ENCODE data around the gene EIF6.

Gene EIF6

DNA sequence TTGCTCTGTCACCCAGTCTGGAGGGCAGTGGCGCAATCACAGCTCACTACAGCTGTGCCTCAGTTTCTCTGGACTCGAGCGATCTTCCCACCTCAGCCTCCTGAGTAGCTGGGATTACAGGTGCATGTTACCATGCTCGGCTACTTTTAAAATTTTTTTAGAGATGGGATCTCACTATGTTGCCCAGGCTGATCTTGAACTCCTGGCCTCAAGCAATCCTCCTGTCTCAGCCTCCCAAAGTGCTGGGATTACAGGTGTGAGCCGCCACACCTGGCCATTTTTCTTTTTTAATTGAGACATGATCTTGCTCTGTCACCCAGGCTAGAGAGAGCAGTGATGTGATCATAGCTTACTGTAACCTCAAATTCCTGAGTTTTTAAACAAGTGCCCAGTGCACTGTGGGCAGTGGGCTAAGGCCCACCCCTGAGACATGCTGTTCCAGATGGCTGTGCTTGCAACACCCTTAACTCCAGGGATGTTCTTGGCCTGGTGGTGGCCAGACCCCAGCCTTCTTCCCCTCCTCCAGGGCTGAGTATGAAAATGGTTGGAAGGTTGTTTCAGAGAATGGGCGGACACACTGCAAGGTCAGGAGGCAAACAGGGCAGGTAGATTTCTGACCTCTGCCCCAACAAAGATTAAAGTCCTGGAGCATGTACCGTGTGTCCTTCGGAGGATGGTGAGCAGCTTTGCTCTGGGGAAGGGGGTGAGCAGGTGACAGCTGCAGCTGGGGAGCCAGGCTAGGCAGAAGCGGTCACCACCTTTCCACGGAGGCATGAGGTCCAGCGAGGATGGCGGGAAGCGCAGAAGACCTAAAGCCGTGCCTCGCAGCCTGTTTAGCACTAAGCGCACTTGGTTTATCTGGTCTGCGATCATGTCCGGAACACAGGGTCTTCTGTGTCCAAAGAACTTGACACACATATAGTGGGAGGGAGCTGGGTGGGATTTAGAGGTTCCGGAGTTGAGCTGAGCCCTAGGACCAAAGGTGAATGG is 9.0 kb upstream of the EIF6 start:
- DNase-seq (ENCODE audit: low read depth): no peak

DNA sequence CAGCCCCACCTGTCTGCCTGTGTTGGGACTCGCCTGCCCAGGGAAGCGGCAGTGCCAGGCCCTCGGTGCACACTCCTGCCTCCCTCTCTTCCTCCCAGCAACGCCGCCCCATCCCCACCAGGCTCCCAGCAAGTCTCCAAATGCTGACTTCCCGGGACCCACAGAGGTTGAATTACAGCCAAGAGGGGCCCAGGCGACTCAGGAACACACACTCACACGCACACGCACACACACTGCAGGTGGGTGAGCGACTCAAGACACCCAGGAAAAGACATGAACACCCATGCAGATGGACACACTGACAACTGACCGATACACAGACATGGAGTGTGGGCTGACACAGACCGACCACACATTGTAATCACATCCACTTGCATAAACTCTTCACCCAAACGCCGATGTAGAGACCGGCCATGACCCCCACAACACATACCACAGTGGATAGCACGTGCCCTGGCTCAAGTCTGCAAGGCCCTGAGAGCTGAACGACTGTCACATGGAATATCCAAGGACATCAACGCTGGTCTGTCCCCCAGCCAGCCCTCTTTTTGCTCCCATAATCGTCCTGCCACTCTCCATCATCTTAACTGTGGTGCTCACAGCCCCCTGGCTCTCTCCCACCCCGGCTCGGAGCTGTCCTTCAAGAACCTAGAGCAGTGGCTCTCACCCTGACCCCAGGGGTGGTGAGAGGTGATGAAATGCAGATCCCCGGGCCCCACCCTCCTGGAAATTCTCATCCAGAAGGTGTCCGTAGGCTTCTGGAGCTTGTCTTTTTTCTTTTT is 8.1 kb upstream of the EIF6 start:
- no peak for DNase-seq (ENCODE audit: low read depth)

- DNase-seq (ENCODE audit: low read depth): no peak
These were observed 7.3 kb upstream of the EIF6 start, which contains the start of gene FAM83C for GRCh38 chr20:35291654-35292503. Gene FAM83C (minus strand): TSS chr20:35292425. CDS start chr20:35292304, 121 bp downstream.

DNA sequence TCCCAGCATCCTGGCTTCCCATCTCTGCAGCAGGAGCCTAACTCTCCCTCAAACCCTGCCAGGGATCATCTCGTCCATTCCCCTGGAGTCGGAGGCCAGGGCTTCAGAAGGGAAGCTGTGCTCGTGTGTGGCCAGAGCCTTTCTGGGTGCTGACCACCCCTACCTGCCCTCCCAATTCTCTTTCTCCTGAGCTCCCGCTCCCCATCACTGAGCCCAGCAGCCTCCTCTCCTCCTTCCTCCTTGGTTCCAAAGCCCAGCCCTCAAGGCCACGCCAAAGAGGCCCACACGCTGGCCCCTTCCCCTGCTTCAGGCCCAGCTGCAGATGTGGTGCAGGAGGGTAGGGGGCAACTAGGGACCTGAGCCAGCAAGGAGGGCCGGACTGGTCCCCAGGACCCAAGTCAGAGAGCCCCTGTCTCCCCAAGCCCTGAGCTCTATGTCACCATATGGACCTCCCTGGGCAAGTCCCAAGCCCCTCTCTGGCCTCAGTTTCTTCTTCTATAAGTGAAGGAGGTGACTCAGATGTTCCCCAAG is 6.4 kb upstream of the EIF6 start:
- no peak for DNase-seq (ENCODE audit: low read depth)

DNA sequence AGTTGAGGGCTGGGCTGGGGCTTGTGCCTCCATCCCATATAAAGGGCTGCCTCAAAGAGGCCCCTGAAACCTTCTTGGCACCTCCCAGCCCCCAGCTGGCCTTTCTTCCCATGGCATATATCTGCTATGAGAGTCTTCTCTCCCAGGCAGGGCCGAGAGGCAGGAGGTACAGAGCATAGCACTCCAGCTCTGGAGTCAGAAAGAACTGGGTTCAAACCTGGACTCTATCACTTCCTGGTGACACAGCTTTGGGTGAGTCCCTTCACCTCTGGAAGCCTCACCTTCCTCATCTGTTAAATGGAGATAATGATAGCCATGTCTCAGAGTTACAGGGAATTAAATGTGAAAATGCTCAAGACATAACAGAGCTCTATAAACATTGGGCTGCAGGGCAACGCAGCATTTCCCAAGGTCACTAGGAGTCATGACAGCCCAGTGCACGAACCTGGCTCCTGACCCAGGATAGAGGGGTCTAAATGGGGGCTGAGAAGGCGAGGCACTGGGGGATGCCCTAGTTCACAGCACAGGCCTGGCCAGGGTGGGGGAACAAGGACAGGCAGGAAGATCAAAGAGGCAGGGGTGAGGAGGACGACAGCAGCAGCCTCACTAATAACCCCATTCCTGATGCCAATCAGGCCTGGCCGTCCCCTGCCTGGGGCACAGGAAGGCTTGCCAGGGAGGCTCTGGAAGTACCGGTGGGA is 5.8 kb upstream of the EIF6 start:
- DNase-seq (ENCODE audit: low read depth): no peak

DNA sequence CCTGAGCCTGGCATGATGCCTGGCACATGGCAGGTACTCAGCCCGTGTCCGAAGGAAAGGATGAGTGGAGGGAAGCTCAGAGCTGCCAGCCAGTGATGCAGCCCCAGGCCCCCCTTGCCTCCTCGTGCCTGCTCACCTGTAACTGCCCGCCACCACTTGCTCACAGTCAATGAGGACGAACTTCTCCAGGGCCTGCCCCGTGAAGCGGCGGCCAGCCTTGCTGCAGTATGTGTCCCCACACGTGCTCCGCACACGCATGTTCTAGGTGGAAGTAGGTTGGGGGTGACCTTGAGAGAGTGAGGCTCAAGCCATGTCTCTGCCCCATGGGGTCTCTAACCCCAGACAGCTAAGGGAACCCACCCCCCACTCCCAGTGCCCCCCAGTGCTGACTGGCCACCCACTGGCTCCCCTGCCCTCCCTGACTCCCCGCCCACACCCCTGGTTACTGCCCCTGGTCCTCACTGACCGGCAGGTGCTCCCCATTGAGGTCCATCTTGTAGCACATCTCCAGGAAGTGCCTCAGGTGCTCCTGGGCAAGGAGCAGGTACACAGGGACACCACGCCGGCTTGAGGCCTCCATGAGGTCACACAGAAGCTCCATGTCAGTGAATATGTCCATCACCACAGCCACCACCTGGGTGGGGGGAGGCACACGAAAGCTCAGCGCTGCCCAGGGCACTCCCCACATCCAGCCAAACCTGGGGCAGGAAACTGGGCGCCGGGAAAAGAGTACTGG is 3.9 kb upstream of the EIF6 start:
- DNase-seq (ENCODE audit: low read depth): no peak

GRCh38 chr20:35287509-35288324 is 3.1 kb upstream of the EIF6 start:
- no peak for DNase-seq (ENCODE audit: low read depth)

GRCh38 chr20:35286899-35287508 is 2.4 kb upstream of the EIF6 start:
- DNase-seq (ENCODE audit: low read depth): no peak

- no peak for DNase-seq (ENCODE audit: low read depth)
These were observed 1.7 kb upstream of the EIF6 start for GRCh38 chr20:35286077-35286898.

- no peak for DNase-seq (ENCODE audit: low read depth)
These were observed 1.2 kb upstream of the EIF6 start for GRCh38 chr20:35285806-35286076.

GRCh38 chr20:35284992-35285805 is 627 bp upstream of the EIF6 start:
- DNase-seq (ENCODE audit: low read depth): no peak

DNA sequence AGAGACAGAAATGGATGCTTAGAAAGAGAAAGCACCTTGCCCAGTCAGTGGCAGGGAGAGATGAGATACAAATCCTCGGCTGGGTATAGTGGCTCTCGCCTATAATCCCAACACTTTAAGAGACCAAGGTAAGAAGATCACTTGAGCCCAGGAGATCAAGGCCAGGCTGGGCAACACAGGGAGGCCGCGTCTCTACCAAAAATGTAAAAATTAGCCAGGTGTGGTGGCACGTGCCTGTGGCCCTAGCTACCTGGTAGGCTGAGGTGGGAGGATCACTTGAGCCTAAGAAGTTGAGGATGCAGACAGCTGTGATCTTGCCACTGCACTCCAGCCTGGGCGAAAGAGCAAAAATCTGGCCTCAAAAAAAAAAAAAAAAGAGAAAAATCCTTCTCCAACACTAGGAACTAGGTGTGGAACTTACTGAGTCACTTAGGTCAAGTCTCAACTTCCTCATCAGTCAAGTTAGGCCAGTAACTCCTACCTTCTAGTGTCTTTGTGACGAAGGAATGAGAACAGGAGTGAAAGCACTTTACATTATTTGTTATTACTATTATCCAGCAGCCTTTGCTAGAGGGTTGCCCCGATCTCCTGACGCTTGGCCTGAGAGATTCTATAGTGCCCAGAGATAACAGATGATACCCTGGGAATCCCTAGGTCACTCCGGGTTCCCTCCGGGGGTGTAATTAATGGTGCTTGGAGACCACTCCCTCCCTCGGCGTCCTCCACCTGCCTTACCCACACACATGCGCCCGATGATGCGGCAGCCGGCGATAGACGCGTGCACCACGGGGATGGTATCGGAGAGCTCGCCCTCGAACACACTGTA is 918 bp downstream of the EIF6 start:
- DNase-seq (ENCODE audit: low read depth): no peak

GRCh38 chr20:35281506-35282101 is 3.0 kb downstream of the EIF6 start:
- no peak for DNase-seq (ENCODE audit: low read depth)

- no peak for DNase-seq (ENCODE audit: low read depth)
These were observed 4.0 kb downstream of the EIF6 start for GRCh38 chr20:35280523-35280922.

GRCh38 chr20:35279533-35280174 is 4.9 kb downstream of the EIF6 start:
- no peak for DNase-seq (ENCODE audit: low read depth)

GRCh38 chr20:35279040-35279439 is 5.5 kb downstream of the EIF6 start:
- DNase-seq (ENCODE audit: low read depth): no peak
